Testis (tissue), 2 donors: ENCODE results near the gene SNTG2.

Experiments used
- CTCF ChIP-seq, 3 experiments: fragments of 450-650 bp in 2 of 3; fragments of 200-600 bp in 1 of 3; sonication (generic) in 1 of 3; IDR thresholded peaks; one replicate each; pipeline ENCODE4 v1.5.1; 2016 to 2019; ENCODE audit warnings: antibody characterized with exemption in 3 of 3, mild to moderate bottlenecking in 2 of 3, moderate library complexity in 1 of 3
- POLR2A ChIP-seq: fragments of 450-650 bp; IDR thresholded peaks from one replicate; pipeline ENCODE4 v1.6.1; 2017; ENCODE audit warnings: antibody characterized with exemption, mild to moderate bottlenecking, moderate library complexity

- TF ChIP-seq POLR2A (no peak), CTCF (IDR thresholded peaks at IDR 0.05) (no peak)
Measured at GRCh38 chr2:1141079-1141478, 190.4 kb downstream of the SNTG2 start.
